Spleen (tissue), 11 donors: ENCODE measurements around the gene ARID1A. TPM values are rescaled to one million over a fixed set of nuclear protein-coding genes. Genes with fewer than 3 reads are reported as not detected.

Source experiments
- DNase-seq: peaks from one replicate; pipeline ENCODE4 v3.0.0-alpha.2; 2020
- H3K27ac ChIP-seq, 8 donors: fragments of 200-600 bp; sonication (generic) in 7 of 8; 1 replicate in 4 of 8; 2 replicates in 4 of 8; pipeline versions ENCODE4 v1.5.0 to v1.8.0; 2016 to 2021; ENCODE audit warnings: inconsistent platforms in 4 of 8, mild to moderate bottlenecking in 4 of 8, moderate library complexity in 1 of 8
- H3K27me3 ChIP-seq, 7 donors: fragments of 200-600 bp; sonication (generic) in 6 of 7; replicated peaks in 1 of 7; 1 replicate in 4 of 7; 2 replicates in 3 of 7; pipeline versions ENCODE4 v1.5.0 to v1.8.0; 2016 to 2021; ENCODE audit warnings: inconsistent platforms in 3 of 7, mild to moderate bottlenecking in 1 of 7
- H3K36me3 ChIP-seq, 6 donors: fragments of 200-600 bp; sonication (generic) in 5 of 6; 1 replicate in 4 of 6; 2 replicates in 2 of 6; pipeline versions ENCODE4 v1.5.0 to v1.8.0; 2016 to 2021; ENCODE audit warnings: inconsistent platforms in 2 of 6
- H3K4me1 ChIP-seq, 6 donors: fragments of 200-600 bp; sonication (generic) in 5 of 6; 1 replicate in 3 of 6; 2 replicates in 3 of 6; pipeline versions ENCODE4 v1.5.0 to v1.8.0; 2016 to 2021; ENCODE audit warnings: inconsistent platforms in 3 of 6
- H3K4me3 ChIP-seq, 8 donors: fragments of 200-600 bp; sonication (generic) in 7 of 8; 1 replicate in 4 of 8; 2 replicates in 4 of 8; pipeline versions ENCODE4 v1.5.0 to v1.8.0; 2016 to 2021; ENCODE audit warnings: inconsistent platforms in 4 of 8, mild to moderate bottlenecking in 4 of 8, moderate library complexity in 2 of 8
- H3K9me3 ChIP-seq, 8 donors: fragments of 200-600 bp; sonication (generic) in 7 of 8; 1 replicate in 4 of 8; 2 replicates in 4 of 8; pipeline versions ENCODE4 v1.5.0 to v1.8.0; 2016 to 2021; ENCODE audit warnings: inconsistent platforms in 4 of 8
- CTCF ChIP-seq, 11 experiments: fragments of 200-600 bp in 7 of 11; fragments of 450-650 bp in 4 of 11; sonication (generic) in 4 of 11; IDR thresholded peaks in 8 of 11; conservative IDR thresholded peaks in 3 of 11; 1 replicate in 7 of 11; 2 replicates in 4 of 11; pipeline versions ENCODE4 v1.4.0 to v1.8.0; 2016 to 2021; ENCODE audit warnings: antibody characterized with exemption in 11 of 11, inconsistent platforms in 4 of 11, mild to moderate bottlenecking in 1 of 11
- POLR2A ChIP-seq, 3 donors: fragments of 450-650 bp; IDR thresholded peaks; one replicate each; pipeline ENCODE4 v1.5.1; 2017; ENCODE audit warnings: antibody characterized with exemption in 3 of 3, mild to moderate bottlenecking in 1 of 3
- POLR2AphosphoS5 ChIP-seq, 3 donors: sonication (generic); formaldehyde crosslinking; IDR thresholded peaks; one replicate each; pipeline ENCODE4 v1.5.1; 2017; ENCODE audit warnings: antibody characterized with exemption in 3 of 3
- WGBS, 5 donors: extraction: QIAGEN DNeasy Blood & Tissue Kit in 3 of 5; methylation state at CpG; one replicate each; pipeline versions ENCODE4 v1.1.5 to v1.1.7; 2013 to 2018; 5-methylcytosine and 5-hydroxymethylcytosine counted together
- intact Hi-C: fragments of 100-400 bp; cut with DNase I; formaldehyde crosslinking; loops from one replicate; pipeline ENCODE4 v1.15.0; 2023; ENCODE audit warnings: low total_unique reads
- polyA plus RNA-seq, 3 donors: library from polyadenylated mRNA; stranded (reverse); fragments of 200-250 nt; gene quantifications; one replicate each; pipeline ENCODE4 v1.2.1, GENCODE V29; 2013
- small RNA-seq, 4 donors: library from RNA; depleted of rRNA; stranded (forward); fragments of <200 nt; gene quantifications; one replicate each; pipeline ENCODE3, GENCODE V24; 2016
- total RNA-seq, 7 donors: library from RNA; depleted of rRNA in 3 of 7; stranded (reverse); fragments of >200 nt in 3 of 7; fragmentation: NEBNext Ultra II Directional in 4 of 7; extraction: Animal tissue kit (Norgen Biotek cat#: 25700) in 4 of 7; gene quantifications; one replicate each; pipeline versions ENCODE4 v1.1.0 to v1.2.1, GENCODE V29; 2016 to 2021
- donor health status: healthy with polysubstance abuse.
- donor health status: DM: no; HTN: no; CAD: no; lungs with moderate emphysema.
- donor health status: DM: no; HTN: no; CAD: no.
- donor health status: Bipolar disorder and iron deficiency.
- donor health status: healthy.
- donor health status: DM: no; HTN: no; CAD: no.
- donor health status: DM: yes; HTN: yes; CAD: no.

ARID1A gene
- total and polyA plus RNA-seq, 10 donors = 9.8 to 121 (median 91.8) TPM

- H3K9me3 ChIP-seq = no peaks in the 10 kb centered on the region
- TF ChIP-seq POLR2AphosphoS5 (IDR thresholded peaks at IDR 0.05) = peak in 2 of 3 donors; percentile 31 to 39
- TF ChIP-seq POLR2A (IDR thresholded peaks at IDR 0.05) = no peak
- no peak for TF ChIP-seq CTCF (IDR thresholded peaks at IDR 0.05 in 8 of 11, conservative IDR thresholded peaks at IDR 0.05 in 3 of 11)
- H3K27me3 ChIP-seq = no peaks in the 10 kb centered on the region
- peaks cover 0 to 32% (median 13%) of the 10 kb centered on the region in 6 donors for H3K36me3 ChIP-seq
- peak overlapping the region in 5 of 8 donors; percentile 56 to 87 (median 65) for H3K4me3 ChIP-seq
- WGBS, 5 donors = 20 to 43% (median 33%) methylated on average over 4 of the region's 4 CpGs
- peak overlapping the region; percentile 38 to 94 (median 86) for H3K27ac ChIP-seq
- H3K4me1 ChIP-seq = peaks cover 32 to 84% (median 74%) of the 10 kb centered on the region in 6 donors
- DNase-seq = peak; percentile 86
- intact Hi-C loops = no loop called here
Measured at GRCh38 chr1:26828411-26828991, 132.7 kb downstream of the ARID1A start.

DNA sequence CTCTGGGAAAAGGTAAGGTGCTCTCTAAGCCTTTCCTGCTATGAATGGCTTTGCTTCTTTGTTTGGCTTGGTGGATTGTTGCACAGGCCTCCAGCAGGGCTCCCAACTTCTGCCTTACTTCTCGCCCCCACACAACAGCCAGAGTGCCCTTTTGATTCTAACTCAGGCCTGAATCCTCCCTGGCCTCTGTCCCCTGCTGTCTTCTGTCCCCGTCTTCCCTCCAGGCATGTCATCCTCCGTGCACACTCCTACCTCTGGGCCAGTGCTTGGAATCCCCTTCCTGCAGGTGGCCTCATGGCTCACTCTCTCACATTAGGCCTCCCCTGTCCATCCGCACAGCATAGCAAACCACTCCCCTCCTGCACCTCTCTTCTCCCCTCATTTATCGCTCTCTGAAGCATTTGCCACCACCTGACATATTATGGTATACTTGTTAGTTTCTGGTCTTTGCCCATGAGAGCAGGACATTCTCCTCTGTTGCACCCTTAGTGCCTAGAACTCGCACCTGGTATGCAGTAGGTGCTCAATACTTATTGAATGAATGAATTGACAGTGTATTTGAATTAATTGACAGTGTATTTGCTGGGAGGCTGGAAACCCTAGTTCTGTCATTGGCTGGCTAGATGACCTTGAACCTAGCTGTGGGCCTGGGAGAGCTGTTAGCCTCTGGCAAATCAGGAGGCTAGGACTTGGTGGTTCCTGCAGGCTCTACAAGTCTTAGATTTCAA is 133.5 kb downstream of the ARID1A start:
- Histone ChIP-seq H3K4me3 (peak overlapping the region in 4 of 8 donors; percentile 64 to 87 (median 68)), H3K4me1 (peaks cover 36 to 93% (median 83%) of the 10 kb centered on the region in 6 donors), H3K9me3 (no peaks in the 10 kb centered on the region), H3K27ac (peak overlapping the region in 7 of 8 donors; percentile 78 to 94 (median 88)), H3K36me3 (peaks cover 0 to 40% (median 17%) of the 10 kb centered on the region in 6 donors), H3K27me3 (no peaks in the 10 kb centered on the region)
- intact Hi-C loops = no loop called here
- DNase-seq = peak; percentile 47
- TF ChIP-seq POLR2A (IDR thresholded peaks at IDR 0.05) (no peak), POLR2AphosphoS5 (IDR thresholded peaks at IDR 0.05) (no peak), CTCF (IDR thresholded peaks at IDR 0.05 in 8 of 11, conservative IDR thresholded peaks at IDR 0.05 in 3 of 11) (no peak)
- WGBS, 5 donors = 83 to 91% (median 85%) methylated on average over 6 of the region's 6 CpGs

GRCh38 chr1:26831059-26831458 is 135.2 kb downstream of the ARID1A start:
- TF ChIP-seq POLR2AphosphoS5 (IDR thresholded peaks at IDR 0.05) = no peak
- TF ChIP-seq CTCF (IDR thresholded peaks at IDR 0.05 in 8 of 11, conservative IDR thresholded peaks at IDR 0.05 in 3 of 11) = no peak
- TF ChIP-seq POLR2A (IDR thresholded peaks at IDR 0.05) = no peak
- Histone ChIP-seq H3K9me3 (no peaks in the 10 kb centered on the region), H3K4me3 (peak overlapping the region in 1 of 8 donors; percentile 60), H3K27ac (peak overlapping the region in 7 of 8 donors; percentile 86 to 94 (median 92)), H3K4me1 (peaks cover 31 to 95% (median 78%) of the 10 kb centered on the region in 6 donors), H3K36me3 (peaks cover 0 to 57% (median 34%) of the 10 kb centered on the region in 6 donors), H3K27me3 (no peaks in the 10 kb centered on the region)
- WGBS, 5 donors = 93 to 98% (median 95%) methylated on average over 3 of the region's 3 CpGs
- DNase-seq = peak; percentile 1
- intact Hi-C loops = no loop called here

Small RNAs within 50 kb of the gene (small RNA-seq; reads per million reads assigned to genes)
- 0 reads per million in 4 donors for gene AL627082.1
- 0 reads per million in 4 donors for gene RN7SL165P

Other genes starting within 250 kb of the ARID1A start
- 100 to 1,000 TPM; 191 to 350 (median 249) TPM for gene HMGN2, start 223.6 kb upstream of the ARID1A start, total RNA-seq
- gene HMGN2, start 223.6 kb upstream of the ARID1A start, polyA plus RNA-seq = 1,000 to 10,000 TPM in 1 of 3 donors, 100 to 1,000 TPM in 2; 680 to 1,036 (median 684) TPM
- 100 to 1,000 TPM; 109 to 173 (median 131) TPM for gene RPS6KA1, start 166.3 kb upstream of the ARID1A start, total RNA-seq
- 10 to 100 TPM; 45.8 to 57.5 (median 51.0) TPM for gene RPS6KA1, start 166.3 kb upstream of the ARID1A start, polyA plus RNA-seq
- gene PIGV, start 91.9 kb downstream of the ARID1A start, total RNA-seq = 10 to 100 TPM in 6 of 7 donors, 1 to 10 TPM in 1; 8.1 to 21.8 (median 12.5) TPM
- gene PIGV, start 91.9 kb downstream of the ARID1A start, polyA plus RNA-seq = 1 to 10 TPM; 4.8 to 6.6 (median 5.2) TPM
- gene ZDHHC18, start 130.7 kb downstream of the ARID1A start, total RNA-seq = 10 to 100 TPM; 41.6 to 80.4 (median 54.4) TPM
- gene ZDHHC18, start 130.7 kb downstream of the ARID1A start, polyA plus RNA-seq = 10 to 100 TPM in 1 of 3 donors, 1 to 10 TPM in 2; 6.2 to 22.0 (median 8.9) TPM
- under 1 TPM in 4 of 7 donors, not detected in 3; 0.51 to 0.79 (median 0.58) TPM for gene SFN, start 167.1 kb downstream of the ARID1A start, total RNA-seq
- gene SFN, start 167.1 kb downstream of the ARID1A start, polyA plus RNA-seq = under 1 TPM; 0.27 to 0.80 (median 0.63) TPM
- gene GPN2, start 194.3 kb downstream of the ARID1A start, total RNA-seq = 10 to 100 TPM; 15.2 to 28.7 (median 21.5) TPM
- 10 to 100 TPM; 11.6 to 15.7 (median 14.2) TPM for gene GPN2, start 194.3 kb downstream of the ARID1A start, polyA plus RNA-seq
- gene GPATCH3, start 204.5 kb downstream of the ARID1A start, total RNA-seq = 10 to 100 TPM; 14.3 to 20.2 (median 17.3) TPM
- 10 to 100 TPM; 13.3 to 25.8 (median 19.3) TPM for gene GPATCH3, start 204.5 kb downstream of the ARID1A start, polyA plus RNA-seq
- gene NR0B2, start 218.0 kb downstream of the ARID1A start, total RNA-seq = 10 to 100 TPM in 3 of 7 donors, 1 to 10 TPM in 4; 2.6 to 27.1 (median 10.0) TPM
- gene NR0B2, start 218.0 kb downstream of the ARID1A start, polyA plus RNA-seq = 10 to 100 TPM in 1 of 3 donors, 1 to 10 TPM in 1, under 1 TPM in 1; 0.74 to 10.7 (median 5.6) TPM
- 10 to 100 TPM; 35.7 to 55.7 (median 49.3) TPM for gene NUDC, start 225.7 kb downstream of the ARID1A start, total RNA-seq
- gene NUDC, start 225.7 kb downstream of the ARID1A start, polyA plus RNA-seq = 10 to 100 TPM; 42.5 to 62.2 (median 48.8) TPM